Measurements from ENCODE around the gene VSIR. TPM values are rescaled to one million over a fixed set of nuclear protein-coding genes. Genes with fewer than 3 reads are reported as not detected.
A peak's percentile ranks its signal among the peaks of the same experiment; 100 is the strongest.

VSIR gene
- total RNA-seq, 1 experiment from 2014 or later, result 57.7 TPM

GRCh38 chr10:71737834-71738197 is 35.5 kb downstream of the VSIR start:
- H3K4me2 ChIP-seq, result no peak overlapping the region
- H3K4me1 ChIP-seq (replicated peaks; ENCODE audit: insufficient read depth), result peaks cover 22% of the 10 kb centered on the region
- no peaks in the 10 kb centered on the region for H4K20me1 ChIP-seq (ENCODE audit: insufficient read depth)
- H3K9me3 ChIP-seq (ENCODE audit: insufficient read depth, low read depth), result no peaks in the 10 kb centered on the region
- TF ChIP-seq EZH2 (IDR thresholded peaks at IDR 0.05; ENCODE audit: low read depth), result no peak
- no peak for TF ChIP-seq CTCF (conservative IDR thresholded peaks at IDR 0.05)
- BruUV-seq (replicated peaks), result no TSS peak
- no peaks in the 10 kb centered on the region for H3K27me3 ChIP-seq (ENCODE audit: insufficient read depth, low read depth)
- H3F3A ChIP-seq (ENCODE audit: insufficient read depth, low read depth), result peaks cover 9% of the 10 kb centered on the region; the same call in 1 of the 2 replicates
- H3K27ac ChIP-seq, result no peak overlapping the region
- POLR2A ChIA-PET (ENCODE audit: unreplicated experiment), result no interaction called here
- H3K4me3 ChIP-seq, result no peak overlapping the region
- no peak overlapping the region for H2AFZ ChIP-seq
- DNase-seq, result no peak
- intact Hi-C loops (cut with micrococcal nuclease; ENCODE audit: unreplicated experiment), result no loop called here
- no peaks in the 10 kb centered on the region for H3K36me3 ChIP-seq (ENCODE audit: low read depth)
- no peaks in the 10 kb centered on the region for H3K9me2 ChIP-seq (ENCODE audit: insufficient read depth)
- no peaks in the 10 kb centered on the region for H3K79me2 ChIP-seq (ENCODE audit: low read depth)
- CTCF ChIA-PET, result interaction anchor here (0.6 kb wide), 1 partner anchor 361 kb away, joined by 3 read pairs; no protein-coding TSS in a partner anchor

GRCh38 chr10:71737001-71737833 is 36.1 kb downstream of the VSIR start:
- H3K9me3 ChIP-seq (ENCODE audit: insufficient read depth, low read depth), result no peaks in the 10 kb centered on the region
- H3K36me3 ChIP-seq (ENCODE audit: low read depth), result no peaks in the 10 kb centered on the region
- peaks cover 9% of the 10 kb centered on the region; the same call in 1 of the 2 replicates for H3F3A ChIP-seq (ENCODE audit: insufficient read depth, low read depth)
- H4K20me1 ChIP-seq (ENCODE audit: insufficient read depth), result no peaks in the 10 kb centered on the region
- no TSS peak for BruUV-seq (replicated peaks)
- intact Hi-C loops (cut with micrococcal nuclease; ENCODE audit: unreplicated experiment), result no loop called here
- H3K27me3 ChIP-seq (ENCODE audit: insufficient read depth, low read depth), result no peaks in the 10 kb centered on the region
- H3K4me1 ChIP-seq (replicated peaks; ENCODE audit: insufficient read depth), result peaks cover 22% of the 10 kb centered on the region
- peak overlapping the region; percentile 60 for H3K27ac ChIP-seq
- ChIA-PET CTCF (interaction anchor here (0.6 kb wide), 1 partner anchor 360 kb away, joined by 3 read pairs; no protein-coding TSS in a partner anchor), POLR2A (ENCODE audit: unreplicated experiment) (no interaction called here)
- H3K4me3 ChIP-seq, result no peak overlapping the region
- DNase-seq, result no peak
- H3K9me2 ChIP-seq (ENCODE audit: insufficient read depth), result no peaks in the 10 kb centered on the region
- TF ChIP-seq EZH2 (IDR thresholded peaks at IDR 0.05; ENCODE audit: low read depth) (no peak), CTCF (conservative IDR thresholded peaks at IDR 0.05) (no peak)
- H3K79me2 ChIP-seq (ENCODE audit: low read depth), result no peaks in the 10 kb centered on the region
- peak overlapping the region; percentile 67 for H3K4me2 ChIP-seq
- no peak overlapping the region for H2AFZ ChIP-seq

GRCh38 chr10:71736570-71736952 is 36.8 kb downstream of the VSIR start:
- Histone ChIP-seq H3K27me3 (ENCODE audit: insufficient read depth, low read depth) (no peaks in the 10 kb centered on the region), H3K27ac (peak overlapping the region; percentile 60), H3K36me3 (ENCODE audit: low read depth) (no peaks in the 10 kb centered on the region), H3K4me2 (peak overlapping the region; percentile 67), H3K9me2 (ENCODE audit: insufficient read depth) (no peaks in the 10 kb centered on the region), H3F3A (ENCODE audit: insufficient read depth, low read depth) (peaks cover 9% of the 10 kb centered on the region; the same call in 1 of the 2 replicates), H3K79me2 (ENCODE audit: low read depth) (no peaks in the 10 kb centered on the region), H2AFZ (no peak overlapping the region), H3K4me3 (no peak overlapping the region), H3K4me1 (replicated peaks; ENCODE audit: insufficient read depth) (peaks cover 22% of the 10 kb centered on the region), H3K9me3 (ENCODE audit: insufficient read depth, low read depth) (no peaks in the 10 kb centered on the region), H4K20me1 (ENCODE audit: insufficient read depth) (no peaks in the 10 kb centered on the region)
- ChIA-PET CTCF (no interaction called here), POLR2A (ENCODE audit: unreplicated experiment) (interaction anchor here (0.8 kb wide), 1 partner anchor 145 kb away, joined by 9 read pairs; no protein-coding TSS in a partner anchor)
- DNase-seq, result no peak
- intact Hi-C loops (cut with micrococcal nuclease; ENCODE audit: unreplicated experiment), result no loop called here
- TF ChIP-seq EZH2 (IDR thresholded peaks at IDR 0.05; ENCODE audit: low read depth) (no peak), CTCF (conservative IDR thresholded peaks at IDR 0.05) (no peak)
- BruUV-seq (replicated peaks), result no TSS peak

Data from PC-9 (cell line).